ENCODE measurements around the gene TRAK1. TPM values are rescaled to one million over a fixed set of nuclear protein-coding genes. Genes with fewer than 3 reads are reported as not detected.

Gene TRAK1
- total and polyA plus RNA-seq, 2 of the 4 experiments (the other 2 are of a cell fraction) = 25.6 to 28.1 TPM

GRCh38 chr3:42180901-42181300 is 89.7 kb downstream of the TRAK1 start:
- Histone ChIP-seq H3K27me3 (ENCODE audit: control insufficient read depth, insufficient read depth, low read length) (no peaks in the 10 kb centered on the region), H2BK20ac (ENCODE audit: low read depth, low read length) (no peak overlapping the region), H3K9ac (ENCODE audit: low read depth, low read length) (no peak overlapping the region), H2AFZ (replicated peaks; ENCODE audit: low read length, poor library complexity) (no peak overlapping the region), H3K4me2 (ENCODE audit: low read depth, low read length) (no peak overlapping the region), H2BK120ac (ENCODE audit: low read depth, low read length) (no peak overlapping the region), H3K4me3 (ENCODE audit: insufficient read depth, low read depth, low read length) (no peak overlapping the region), H3K27ac (ENCODE audit: insufficient read depth, low read length) (no peak overlapping the region), H2AK9ac (replicated peaks; ENCODE audit: low read depth, low read length, poor library complexity) (no peak overlapping the region), H3K14ac (replicated peaks; ENCODE audit: low read depth, low read length) (no peak overlapping the region), H2BK15ac (ENCODE audit: low read depth, low read length) (no peak overlapping the region), H3K9me1 (ENCODE audit: insufficient read depth, low read length) (peaks cover 17% of the 10 kb centered on the region), H2AK5ac (ENCODE audit: low read depth, low read length) (no peak overlapping the region), H3K18ac (ENCODE audit: low read depth, low read length) (no peak overlapping the region), H3K36me3 (ENCODE audit: control insufficient read depth, insufficient read depth, low read length) (0 out of 2 replicates have a peak, but pooled peaks cover 1% of the 10 kb centered on the region), H4K8ac (ENCODE audit: low read depth in 2 of 2, low read length in 2 of 2) (no peak overlapping the region), H3K56ac (ENCODE audit: extremely low read depth, insufficient read depth, low read length) (no peak overlapping the region), H4K5ac (ENCODE audit: low read depth, low read length) (no peak overlapping the region), H3K23ac (ENCODE audit: low read depth, low read length) (no peak overlapping the region), H2BK5ac (ENCODE audit: low read depth, low read length, poor library complexity, severe bottlenecking) (no peak overlapping the region), H4K20me1 (ENCODE audit: insufficient read depth, low read length) (peaks cover 14% of the 10 kb centered on the region), H3K4ac (ENCODE audit: low read depth, low read length) (no peak overlapping the region), H4K91ac (ENCODE audit: insufficient read depth, low read depth, low read length) (no peak overlapping the region), H3K9me3 (ENCODE audit: control insufficient read depth, insufficient read depth, low read length) (no peaks in the 10 kb centered on the region), H3K79me1 (ENCODE audit: low read depth in 1 of 2, low read length in 2 of 2) (peaks cover 4 to 51% of the 10 kb centered on the region in 2 experiments; a peak in 3 of 4 replicates), H3K4me1 (ENCODE audit: control insufficient read depth, insufficient read depth, low read length) (peaks cover 16% of the 10 kb centered on the region)
- ATAC-seq (ENCODE audit: low read depth) (no peak), DNase-seq (no peak)
- ChIA-PET CTCF (interaction anchor here (2.9 kb wide), 1 partner anchor 10 kb away, joined by 14 read pairs; no protein-coding TSS in a partner anchor), POLR2A (ENCODE audit: unreplicated experiment) (no interaction called here)
- intact Hi-C loops (cut with micrococcal nuclease) = no loop called here
- TF ChIP-seq CTCF (conservative IDR thresholded peaks at IDR 0.05; ENCODE audit: low read depth, low read length) (no peak), SMC3 (IDR thresholded peaks at IDR 0.05; ENCODE audit: low read depth, low read length) (no peak), BHLHE40 (IDR thresholded peaks at IDR 0.05; ENCODE audit: low read depth, low read length) (no peak)
- 58% methylated on average over 2 of the region's 8 CpGs; no CpG with 5 or more reads in 1 of the 2 experiments for WGBS, 2 experiments (ENCODE audit: extremely low coverage in 2 of 2, insufficient read length in 1 of 2)
- dilution Hi-C loops (cut with HindIII; ENCODE audit: low sequenced_read_pairs, unreplicated experiment) = no loop called here
- in situ Hi-C loops (cut with MboI; ENCODE audit: low sequenced_read_pairs) = no loop called here
- BruUV-seq (replicated peaks) = no TSS peak
